Muscle layer of duodenum (tissue), 2 donors: ENCODE data around the gene PRDX3.

ENCODE experiments used
- H3K27ac ChIP-seq: one replicate; pipeline ENCODE4 v1.7.0; 2013; ENCODE audit warnings: mild to moderate bottlenecking, low read length
- H3K27me3 ChIP-seq: one replicate; pipeline ENCODE4 v1.7.0; 2013; ENCODE audit warnings: low read depth, mild to moderate bottlenecking, control low read depth, low read length
- H3K36me3 ChIP-seq, 2 donors: one replicate each; pipeline ENCODE4 v1.7.0; 2013; ENCODE audit warnings: low read length in 2 of 2, control low read depth in 1 of 2, mild to moderate bottlenecking in 1 of 2; ENCODE audit not compliant: insufficient read depth in 2 of 2, control insufficient read depth in 1 of 2
- H3K4me1 ChIP-seq, 2 donors: one replicate each; pipeline ENCODE4 v1.7.0; 2013; ENCODE audit warnings: low read length in 2 of 2, mild to moderate bottlenecking in 2 of 2, control low read depth in 1 of 2, moderate library complexity in 1 of 2; ENCODE audit not compliant: insufficient read depth in 2 of 2, control insufficient read depth in 1 of 2
- H3K4me3 ChIP-seq, 2 donors: one replicate each; pipeline ENCODE4 v1.7.0; 2013; ENCODE audit warnings: low read length in 2 of 2, low read depth in 1 of 2, mild to moderate bottlenecking in 1 of 2
- H3K9me3 ChIP-seq, 2 donors: one replicate each; pipeline ENCODE4 v1.7.0; 2013; ENCODE audit warnings: low read length in 2 of 2, control low read depth in 1 of 2, mild to moderate bottlenecking in 1 of 2; ENCODE audit not compliant: control insufficient read depth in 1 of 2
- donor health status: healthy.

Gene PRDX3

DNA sequence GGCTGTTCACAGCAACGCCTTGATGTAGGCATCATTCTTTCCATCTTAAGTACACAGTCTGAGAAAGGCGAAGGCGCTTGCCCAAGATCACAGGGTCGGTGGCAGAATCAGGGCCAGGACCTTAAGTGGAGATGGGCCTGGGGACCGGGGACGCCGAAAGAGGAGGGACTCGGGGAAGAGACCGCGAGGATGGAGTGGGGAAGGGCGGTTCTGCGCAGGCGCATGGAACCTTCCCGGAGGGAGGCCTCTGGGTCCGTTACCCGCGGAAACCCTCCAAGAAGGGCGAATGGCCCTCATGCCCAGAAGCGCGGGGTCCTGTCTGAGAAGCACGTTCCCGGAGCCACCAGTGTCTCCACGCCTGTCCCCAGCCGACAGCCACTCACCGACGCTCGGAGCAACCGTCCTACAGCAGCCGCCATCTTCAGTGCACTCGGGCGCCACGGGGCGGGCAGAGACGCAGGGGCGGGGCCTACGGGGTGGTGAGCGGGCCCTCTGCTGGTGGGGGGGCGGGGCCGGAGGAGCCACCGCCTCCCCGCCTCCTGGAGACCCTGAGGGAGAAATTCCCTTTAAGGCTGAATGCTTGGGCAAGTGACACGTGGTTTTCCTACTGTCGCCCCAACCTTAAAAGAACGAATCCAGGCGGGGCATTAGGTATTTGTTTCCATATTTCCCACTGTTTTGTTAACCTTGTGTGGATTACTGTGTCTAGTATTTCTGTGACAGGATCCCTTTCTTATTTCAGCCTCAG lies at the start of gene PRDX3:
TSS of gene PRDX3 (minus strand) at position 441 of the 748 bp plus-strand sequence. CDS start at position 419, 22 bp downstream.
- peaks cover 10 to 15% of the 10 kb centered on the region in 2 donors for H3K36me3 ChIP-seq
- no peaks in the 10 kb centered on the region for H3K27me3 ChIP-seq
- H3K4me1 ChIP-seq, result peaks cover 7 to 22% of the 10 kb centered on the region in 2 donors
- H3K9me3 ChIP-seq, result no peaks in the 10 kb centered on the region
- peak within 1 kb of the TSS; percentile 84 to 99 for H3K4me3 ChIP-seq
- H3K27ac ChIP-seq, result peak within 1 kb of the TSS; percentile 87

GRCh38 chr10:119227825-119228224 lies 49.2 kb upstream of the PRDX3 start:
- Histone ChIP-seq H3K27me3 (no peaks in the 10 kb centered on the region), H3K9me3 (no peaks in the 10 kb centered on the region), H3K4me1 (peaks cover 9 to 14% of the 10 kb centered on the region in 2 donors), H3K4me3 (no peak overlapping the region), H3K27ac (no peak overlapping the region), H3K36me3 (no peaks in the 10 kb centered on the region)

DNA sequence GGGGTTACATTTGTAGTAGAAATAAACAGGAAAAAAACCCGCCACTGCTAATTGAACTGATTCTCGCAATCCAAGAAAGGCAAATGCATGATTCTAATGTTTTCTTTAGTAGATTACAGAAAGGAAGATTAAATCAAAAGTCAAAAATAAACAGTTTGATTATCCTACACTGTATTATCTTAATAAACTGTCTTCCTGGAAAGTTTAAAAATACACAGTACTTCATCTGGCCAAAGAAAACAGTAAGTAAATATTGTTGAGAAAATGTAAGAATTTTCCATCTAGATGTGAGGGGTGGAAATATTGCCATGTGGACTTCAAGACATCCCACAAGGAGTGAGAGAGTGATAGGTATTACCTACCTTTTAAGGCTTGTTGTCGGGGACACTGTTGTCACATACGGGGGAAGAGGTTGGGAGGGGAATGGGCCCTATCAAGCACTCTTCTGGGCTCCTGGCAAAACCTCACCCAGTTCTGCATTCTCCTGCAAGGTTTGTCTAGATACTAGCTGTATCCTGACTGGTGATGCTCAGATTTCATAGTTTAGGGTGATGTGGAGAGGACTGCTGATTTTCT lies 46.6 kb upstream of the PRDX3 start:
- peaks cover 16 to 20% of the 10 kb centered on the region in 2 donors for H3K4me1 ChIP-seq
- no peak overlapping the region for H3K4me3 ChIP-seq
- no peak overlapping the region for H3K27ac ChIP-seq

DNA sequence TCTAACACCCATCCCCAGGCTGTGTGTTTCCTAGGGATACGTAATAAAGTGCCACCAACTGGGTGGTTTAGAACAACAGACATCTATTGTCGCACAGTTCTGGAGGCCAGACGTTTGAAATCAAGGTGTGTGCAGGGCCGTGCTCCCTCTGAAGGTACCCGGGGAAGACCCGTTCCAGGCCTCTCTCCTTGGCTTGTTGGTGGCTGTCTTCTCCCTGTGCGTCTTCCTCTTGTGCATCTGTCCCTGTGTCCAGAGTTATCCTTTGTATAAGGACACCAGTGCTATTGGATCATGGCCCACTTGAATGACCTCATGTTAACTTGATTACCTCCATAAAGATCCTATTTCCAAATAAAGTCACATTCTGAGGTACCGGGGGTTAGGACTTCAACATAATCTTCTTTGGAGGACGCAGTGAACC lies 44.4 kb upstream of the PRDX3 start:
- Histone ChIP-seq H3K27ac (peak overlapping the region; percentile 71), H3K9me3 (no peaks in the 10 kb centered on the region), H3K4me3 (no peak overlapping the region), H3K4me1 (peaks cover 20% of the 10 kb centered on the region in 2 donors), H3K36me3 (no peaks in the 10 kb centered on the region), H3K27me3 (no peaks in the 10 kb centered on the region)

More for the DNA sequence above, 46.6 kb upstream of the PRDX3 start:
- Histone ChIP-seq H3K27me3 (no peaks in the 10 kb centered on the region), H3K36me3 (no peaks in the 10 kb centered on the region), H3K9me3 (no peaks in the 10 kb centered on the region)

DNA sequence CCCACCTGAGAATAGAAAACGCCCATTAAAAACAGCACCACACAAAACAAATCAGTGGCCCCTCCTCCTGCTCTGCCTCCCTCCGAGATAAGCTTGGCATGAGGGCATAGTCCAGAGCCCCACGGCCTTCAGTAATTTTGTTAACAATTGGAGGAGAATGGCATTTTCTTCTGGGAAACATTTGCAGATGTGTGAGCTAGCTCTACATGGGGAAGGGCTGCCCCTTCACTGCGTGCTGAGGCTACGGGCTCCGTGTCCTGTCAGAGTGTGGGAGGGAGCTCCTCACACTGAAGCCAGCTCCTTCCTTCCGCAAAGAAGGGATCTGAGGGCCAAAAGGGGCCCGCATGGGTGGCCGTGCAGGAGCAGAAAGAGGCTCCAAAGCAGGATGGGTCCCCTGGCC lies 43.9 kb upstream of the PRDX3 start:
- peak overlapping the region in 1 of 2 donors; percentile 23 for H3K4me3 ChIP-seq
- H3K4me1 ChIP-seq, result peaks cover 20 to 25% of the 10 kb centered on the region in 2 donors
- H3K27ac ChIP-seq, result peak overlapping the region; percentile 71

GRCh38 chr10:119221666-119222065 lies 43.1 kb upstream of the PRDX3 start:
- Histone ChIP-seq H3K27me3 (no peaks in the 10 kb centered on the region), H3K4me1 (peaks cover 20 to 27% of the 10 kb centered on the region in 2 donors), H3K9me3 (no peaks in the 10 kb centered on the region), H3K4me3 (no peak overlapping the region), H3K27ac (peak overlapping the region; percentile 71), H3K36me3 (no peaks in the 10 kb centered on the region)

More for the DNA sequence above, 43.9 kb upstream of the PRDX3 start:
- Histone ChIP-seq H3K9me3 (no peaks in the 10 kb centered on the region), H3K36me3 (no peaks in the 10 kb centered on the region), H3K27me3 (no peaks in the 10 kb centered on the region)

GRCh38 chr10:119221201-119221600 lies 42.6 kb upstream of the PRDX3 start:
- H3K4me1 ChIP-seq, result peaks cover 20 to 27% of the 10 kb centered on the region in 2 donors
- H3K27ac ChIP-seq, result peak overlapping the region; percentile 71
- no peaks in the 10 kb centered on the region for H3K27me3 ChIP-seq
- H3K9me3 ChIP-seq, result no peaks in the 10 kb centered on the region
- no peak overlapping the region for H3K4me3 ChIP-seq
- H3K36me3 ChIP-seq, result no peaks in the 10 kb centered on the region

DNA sequence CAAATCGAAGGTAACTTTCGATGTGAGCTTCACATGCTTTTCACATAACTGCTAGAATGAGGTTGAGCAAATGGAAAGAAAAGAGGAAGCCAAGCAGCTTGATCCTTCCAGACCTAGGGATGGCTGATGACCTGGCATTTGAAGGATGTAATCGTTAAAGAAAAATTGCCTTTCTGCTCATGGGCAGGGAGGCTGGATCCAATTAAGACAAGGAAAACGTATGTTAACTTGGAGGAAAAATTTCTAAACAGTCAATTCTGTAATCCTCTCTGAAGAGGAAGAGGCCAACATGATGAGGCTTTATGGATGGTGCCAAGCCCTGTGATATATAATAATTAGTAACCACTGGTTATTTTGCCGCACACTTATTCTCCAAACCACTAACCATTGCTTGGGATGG lies 41.3 kb upstream of the PRDX3 start:
- H3K4me1 ChIP-seq, result peaks cover 20 to 27% of the 10 kb centered on the region in 2 donors
- peak overlapping the region; percentile 5 for H3K27ac ChIP-seq
- no peaks in the 10 kb centered on the region for H3K9me3 ChIP-seq
- H3K36me3 ChIP-seq, result no peaks in the 10 kb centered on the region
- no peaks in the 10 kb centered on the region for H3K27me3 ChIP-seq
- no peak overlapping the region for H3K4me3 ChIP-seq

GRCh38 chr10:119217991-119218490 lies 39.4 kb upstream of the PRDX3 start:
- H3K4me3 ChIP-seq, result no peak overlapping the region
- no peak overlapping the region for H3K27ac ChIP-seq
- no peaks in the 10 kb centered on the region for H3K36me3 ChIP-seq
- H3K9me3 ChIP-seq, result no peaks in the 10 kb centered on the region
- H3K27me3 ChIP-seq, result no peaks in the 10 kb centered on the region
- H3K4me1 ChIP-seq, result peaks cover 16 to 26% of the 10 kb centered on the region in 2 donors

GRCh38 chr10:119217401-119217800 lies 38.8 kb upstream of the PRDX3 start:
- H3K4me3 ChIP-seq, result no peak overlapping the region
- no peaks in the 10 kb centered on the region for H3K27me3 ChIP-seq
- no peaks in the 10 kb centered on the region for H3K9me3 ChIP-seq
- H3K36me3 ChIP-seq, result no peaks in the 10 kb centered on the region
- no peak overlapping the region for H3K27ac ChIP-seq
- peaks cover 14 to 26% of the 10 kb centered on the region in 2 donors for H3K4me1 ChIP-seq

- peaks cover 9 to 30% of the 10 kb centered on the region in 2 donors for H3K4me1 ChIP-seq
- no peak overlapping the region for H3K4me3 ChIP-seq
- no peaks in the 10 kb centered on the region for H3K27me3 ChIP-seq
- H3K9me3 ChIP-seq, result no peaks in the 10 kb centered on the region
- no peaks in the 10 kb centered on the region for H3K36me3 ChIP-seq
- H3K27ac ChIP-seq, result no peak overlapping the region
These were observed 37.5 kb upstream of the PRDX3 start for GRCh38 chr10:119216127-119216526.
